ENCODE data around the gene JOSD1. TPM values are rescaled to one million over a fixed set of nuclear protein-coding genes. Genes with fewer than 3 reads are reported as not detected.

JOSD1 gene
- total RNA-seq, 1 experiment from 2014 or later: 19.2 TPM

DNA sequence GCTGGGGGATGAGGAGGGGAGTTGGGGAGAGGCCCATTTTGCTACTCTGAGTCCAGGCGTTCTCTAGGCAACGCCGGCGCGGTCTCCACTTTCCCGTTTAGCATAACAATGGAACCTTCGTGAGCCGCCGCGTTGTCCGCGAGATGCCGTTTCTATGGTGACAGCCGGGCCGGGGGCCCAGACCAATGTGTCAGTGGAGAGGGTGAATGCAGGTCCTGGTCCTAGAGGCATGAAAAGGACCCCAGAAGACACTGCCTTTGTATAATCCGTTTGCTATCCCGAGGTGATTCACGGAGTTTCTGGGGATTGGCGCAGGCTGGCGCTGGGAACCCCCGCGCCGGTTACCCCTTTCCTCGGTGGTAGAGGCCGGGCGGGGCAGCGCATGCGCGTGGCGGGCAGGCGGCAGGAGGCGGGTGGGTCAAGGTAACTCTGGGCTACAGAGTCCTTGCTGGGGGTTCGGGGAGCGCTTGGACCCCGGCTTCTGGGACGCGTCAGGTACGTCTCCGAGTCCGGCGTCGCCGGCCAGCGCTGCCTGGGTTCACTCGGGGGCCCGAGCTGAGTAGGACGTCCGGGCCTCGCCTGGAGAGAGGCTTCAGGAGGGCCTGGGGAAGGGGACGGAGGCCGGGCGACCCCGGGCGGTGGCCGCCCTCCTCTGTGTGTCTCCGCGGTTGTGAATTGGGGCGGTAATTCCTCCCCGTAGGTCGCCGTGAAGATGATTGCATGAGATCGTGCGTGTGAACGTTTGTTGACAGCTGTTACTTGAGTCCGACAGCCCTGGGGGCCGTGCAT, 44.3 kb downstream of the JOSD1 start, which contains the start of the genes CBY1 and FAM227A:
TSS of gene CBY1 (plus strand) at position 383 of the 789 bp plus-strand sequence. CDS start 11,417 bp downstream, outside the sequence.
TSS of gene FAM227A (minus strand) at position 137 of the 789 bp plus-strand sequence. CDS start 6,224 bp downstream, outside the sequence.
- peak within 1 kb of the TSS; percentile 26 for H4K5ac ChIP-seq (ENCODE audit: insufficient read length, low read depth, low read length)
- no peak within 1 kb of the TSS for H4K91ac ChIP-seq (ENCODE audit: insufficient read length, low read depth, low read length)
- peak within 1 kb of the TSS; percentile 96 for H3K9ac ChIP-seq (ENCODE audit: extremely low read depth, insufficient read length, low read length)
- no peak within 1 kb of the TSS for H3K23ac ChIP-seq (ENCODE audit: insufficient read length, low read depth, low read length)
- no peak within 1 kb of the TSS for H4K8ac ChIP-seq (replicated peaks; ENCODE audit: insufficient read length, low read depth, low read length)
- no peak within 1 kb of the TSS for H3T11ph ChIP-seq (ENCODE audit: low read length)
- Mint-ChIP-seq H3K27me3 (ENCODE audit: low read depth) (no peaks in the 10 kb centered on the region; the same call in 1 of the 2 replicates), H3K27ac (peak within 1 kb of the TSS; percentile 100), H3K4me1 (peaks cover 10% of the 10 kb centered on the region in 2 experiments), H3K4me3 (peak within 1 kb of the TSS; percentile 88 to 97), H3K9me3 (peaks cover 0 to 5% of the 10 kb centered on the region in 2 experiments; a peak in 3 of 5 replicates), H3K36me3 (ENCODE audit: insufficient read depth in 1 of 3, low read depth in 3 of 3) (peaks cover 5 to 15% (median 6%) of the 10 kb centered on the region in 3 experiments)
- H2BK120ac ChIP-seq (ENCODE audit: low read depth, low read length, poor library complexity, severe bottlenecking): peak within 1 kb of the TSS; percentile 98
- peak within 1 kb of the TSS; percentile 99 for H3K18ac ChIP-seq (ENCODE audit: insufficient read length, low read depth, low read length)
- no peaks in the 10 kb centered on the region for H3K79me1 ChIP-seq (ENCODE audit: insufficient read depth, low read depth, low read length, poor library complexity, severe bottlenecking)
- no peaks in the 10 kb centered on the region for H4K20me1 ChIP-seq (ENCODE audit: control insufficient read depth, insufficient read depth, insufficient read length)
- peak within 1 kb of the TSS; percentile 73 for H3K4me2 ChIP-seq (ENCODE audit: insufficient read depth, insufficient read length, low read length)
- H3K27ac ChIP-seq (ENCODE audit: insufficient read length, low read depth, low read length): peak within 1 kb of the TSS; percentile 49
- no peak within 1 kb of the TSS; the same call in 1 of the 2 replicates for H3K4ac ChIP-seq (ENCODE audit: low read depth, low read length)
- no CpG with 5 or more reads among the region's 66 CpGs for WGBS (ENCODE audit: extremely low coverage, insufficient read length, low lambda C conversion rate)
- H3K23me2 ChIP-seq (ENCODE audit: insufficient read length, low read depth, low read length, poor library complexity, severe bottlenecking): peaks cover 16% of the 10 kb centered on the region
- peak within 1 kb of the TSS; percentile 80 for H2AFZ ChIP-seq (ENCODE audit: low read length)
- H3K14ac ChIP-seq (ENCODE audit: insufficient read depth, low read length): peak within 1 kb of the TSS; percentile 100
- H2AK5ac ChIP-seq (ENCODE audit: insufficient read length, low read length): no peak within 1 kb of the TSS
- no peak within 1 kb of the TSS for H2BK15ac ChIP-seq (ENCODE audit: low read depth, low read length)
- no peaks in the 10 kb centered on the region for H3K9me3 ChIP-seq (ENCODE audit: control insufficient read depth, low read depth, low read length)
- H2BK5ac ChIP-seq (ENCODE audit: insufficient read length, low read length): peak within 1 kb of the TSS; percentile 92
- H3K27me3 ChIP-seq (ENCODE audit: insufficient read depth, low read length): no peaks in the 10 kb centered on the region
- peak within 1 kb of the TSS; percentile 68 for H3K56ac ChIP-seq (ENCODE audit: insufficient read length, low read depth, low read length)
- no peaks in the 10 kb centered on the region for H3K79me2 ChIP-seq (ENCODE audit: insufficient read depth, low read length)
- DNase-seq: peak; percentile 95
- TF ChIP-seq, protein P1, sequence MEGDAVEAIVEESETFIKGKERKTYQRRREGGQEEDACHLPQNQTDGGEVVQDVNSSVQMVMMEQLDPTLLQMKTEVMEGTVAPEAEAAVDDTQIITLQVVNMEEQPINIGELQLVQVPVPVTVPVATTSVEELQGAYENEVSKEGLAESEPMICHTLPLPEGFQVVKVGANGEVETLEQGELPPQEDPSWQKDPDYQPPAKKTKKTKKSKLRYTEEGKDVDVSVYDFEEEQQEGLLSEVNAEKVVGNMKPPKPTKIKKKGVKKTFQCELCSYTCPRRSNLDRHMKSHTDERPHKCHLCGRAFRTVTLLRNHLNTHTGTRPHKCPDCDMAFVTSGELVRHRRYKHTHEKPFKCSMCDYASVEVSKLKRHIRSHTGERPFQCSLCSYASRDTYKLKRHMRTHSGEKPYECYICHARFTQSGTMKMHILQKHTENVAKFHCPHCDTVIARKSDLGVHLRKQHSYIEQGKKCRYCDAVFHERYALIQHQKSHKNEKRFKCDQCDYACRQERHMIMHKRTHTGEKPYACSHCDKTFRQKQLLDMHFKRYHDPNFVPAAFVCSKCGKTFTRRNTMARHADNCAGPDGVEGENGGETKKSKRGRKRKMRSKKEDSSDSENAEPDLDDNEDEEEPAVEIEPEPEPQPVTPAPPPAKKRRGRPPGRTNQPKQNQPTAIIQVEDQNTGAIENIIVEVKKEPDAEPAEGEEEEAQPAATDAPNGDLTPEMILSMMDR (conservative IDR thresholded peaks at IDR 0.05): no peak
- no peaks in the 10 kb centered on the region for H3K4me1 ChIP-seq (ENCODE audit: insufficient read depth, low read length)
- H2BK12ac ChIP-seq (ENCODE audit: insufficient read length, low read depth, low read length): no peak within 1 kb of the TSS
- no peak within 1 kb of the TSS for H2BK20ac ChIP-seq (ENCODE audit: low read depth, low read length, poor library complexity, severe bottlenecking)
